SH-SY5Y (cell line): ENCODE measurements around the gene MRPL4.

Experiments
- GATA2 ChIP-seq: IDR thresholded peaks from 2 replicates; pipeline ENCODE4 v1.6.1; 2011; ENCODE audit warnings: mild to moderate bottlenecking, low read depth, low read length
- GATA3 ChIP-seq: IDR thresholded peaks from 2 replicates; pipeline ENCODE4 v1.6.1; 2011; ENCODE audit warnings: low read depth, mild to moderate bottlenecking, low read length, moderate library complexity

DNA sequence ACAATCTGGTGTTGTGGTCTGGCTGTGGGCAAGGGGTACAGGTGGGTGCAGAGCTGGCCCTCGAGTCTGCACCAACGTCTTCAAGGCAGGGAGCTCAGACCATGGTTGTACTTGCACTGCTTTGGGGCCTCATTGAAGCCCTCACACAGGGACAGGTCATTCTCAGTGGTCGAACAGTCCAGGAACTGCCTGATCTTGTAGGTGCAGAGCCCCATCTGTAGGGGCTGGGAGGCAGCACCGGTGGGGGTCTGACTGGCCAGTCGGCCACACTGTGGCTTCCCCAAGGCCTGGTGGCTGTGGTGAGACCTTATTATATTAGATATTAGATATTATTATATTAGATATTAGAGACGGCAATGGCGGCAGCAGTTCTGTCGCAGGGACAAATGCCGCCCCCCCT, 34.9 kb upstream of the MRPL4 start:
- no peak for TF ChIP-seq GATA3
- no peak for TF ChIP-seq GATA2
